TTC549 (cell line): ENCODE measurements around the gene SLC25A6.
"Not testable (repeated sequence)": the region's sequence is repeated elsewhere in the genome, so short reads cannot be mapped to it uniquely, and the experiment has no call there.

Source experiments
- FAIRE-seq: peaks from 2 replicates; lab custom pipeline; 2012; peaks lifted over from hg19 to GRCh38; lab: Jason Lieb, UNC

SLC25A6 gene

DNA sequence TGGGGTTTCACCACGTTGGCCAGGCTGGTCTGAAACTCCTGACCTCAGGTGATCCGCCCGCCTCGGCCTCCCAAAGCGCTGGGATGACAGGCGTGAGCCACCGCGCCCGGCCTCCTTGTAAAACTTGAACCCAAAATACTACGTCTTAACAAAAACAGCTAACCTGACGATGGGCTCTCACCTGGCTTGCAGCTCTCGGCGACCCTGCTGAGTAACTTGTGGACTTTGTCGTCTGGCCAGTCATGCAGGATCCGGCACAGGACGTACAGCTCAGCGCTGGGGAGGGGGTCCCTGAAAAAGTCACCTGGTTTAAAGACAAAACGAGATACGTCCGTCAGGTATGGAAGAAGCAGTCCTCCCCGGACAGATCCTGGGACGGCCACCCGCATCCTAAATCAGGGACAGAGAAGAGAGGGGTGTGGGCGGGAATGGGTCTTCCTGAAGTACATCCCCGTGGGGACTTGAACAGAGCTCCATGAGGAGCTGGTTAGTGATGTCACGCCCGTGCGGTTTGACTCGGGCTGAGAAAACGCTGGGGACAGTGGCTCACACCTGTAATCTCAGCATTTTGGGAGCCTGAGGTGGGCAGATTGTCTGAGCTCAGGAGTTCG is 20.7 kb upstream of the SLC25A6 start:
- no peak for FAIRE-seq

DNA sequence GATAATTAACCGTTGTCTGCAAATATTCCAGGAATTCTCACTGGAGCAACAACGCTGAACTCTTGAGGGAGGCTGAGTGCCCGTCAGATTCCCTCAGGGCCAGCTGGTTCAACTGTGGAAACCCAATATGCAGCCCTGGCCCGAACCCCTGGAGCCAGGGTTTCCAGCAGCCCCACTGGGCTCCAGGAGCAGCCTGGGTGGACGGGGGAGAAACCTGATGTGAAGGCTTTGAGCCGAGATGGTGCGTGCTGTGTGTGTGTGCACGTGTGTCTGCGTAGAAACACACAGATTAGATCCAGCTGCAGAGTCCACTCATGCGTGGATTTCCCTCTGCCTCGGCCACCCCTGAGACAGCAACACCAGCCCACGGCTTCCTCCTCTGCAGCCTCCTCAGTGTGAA is 19.4 kb upstream of the SLC25A6 start:
- FAIRE-seq, result no peak

DNA sequence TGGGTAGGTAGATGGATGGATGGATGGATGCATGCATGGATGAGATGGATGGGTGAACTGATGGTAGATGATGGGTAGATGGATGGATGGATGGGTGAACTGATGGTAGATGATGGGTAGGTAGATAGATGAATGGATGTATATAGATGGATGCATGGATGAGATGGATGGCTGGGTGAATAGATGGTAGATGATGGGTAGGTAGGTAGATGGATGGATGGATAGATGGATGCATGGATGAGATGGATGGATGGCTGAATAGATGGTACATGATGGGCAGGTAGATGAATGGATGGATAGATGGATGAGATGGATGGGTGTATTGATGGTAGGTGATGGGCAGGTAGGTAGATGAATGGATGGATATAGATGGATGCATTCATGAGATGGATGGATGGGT is 15.1 kb upstream of the SLC25A6 start:
- no peak for FAIRE-seq

DNA sequence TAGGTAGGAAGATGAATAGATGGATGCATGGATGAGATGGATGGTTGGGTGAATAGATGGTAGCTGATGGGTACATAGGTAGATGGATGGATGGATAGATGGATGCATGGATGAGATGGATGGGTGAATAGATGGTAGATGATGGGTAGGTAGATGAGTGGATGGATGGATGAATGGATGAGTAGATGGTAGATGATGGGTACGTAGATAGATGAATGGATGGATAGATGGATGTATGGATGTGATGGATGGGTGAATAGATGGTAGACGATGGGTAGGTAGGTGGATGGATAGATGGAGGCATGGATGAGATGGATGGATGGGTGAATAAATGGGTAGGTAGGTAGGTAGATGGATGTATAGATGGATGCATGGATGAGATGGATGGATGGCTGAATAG is 13.9 kb upstream of the SLC25A6 start:
- not testable (repeated sequence) for FAIRE-seq

DNA sequence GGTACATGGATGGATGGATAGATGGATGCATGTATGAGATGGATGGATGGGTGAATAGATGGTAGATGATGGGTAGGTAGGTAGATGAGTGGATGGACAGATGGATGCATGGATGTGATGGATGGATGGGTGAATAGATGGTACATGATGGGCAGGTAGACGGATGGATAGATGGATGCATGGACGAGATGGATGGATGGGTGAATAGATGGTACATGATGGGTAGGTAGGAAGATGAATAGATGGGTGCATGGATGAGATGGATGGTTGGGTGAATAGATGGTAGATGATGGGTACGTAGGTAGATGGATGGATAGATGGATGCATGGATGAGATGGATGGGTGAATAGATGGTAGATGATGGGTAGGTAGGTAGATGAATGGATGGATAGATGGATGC is 12.0 kb upstream of the SLC25A6 start:
- not testable (repeated sequence) for FAIRE-seq

DNA sequence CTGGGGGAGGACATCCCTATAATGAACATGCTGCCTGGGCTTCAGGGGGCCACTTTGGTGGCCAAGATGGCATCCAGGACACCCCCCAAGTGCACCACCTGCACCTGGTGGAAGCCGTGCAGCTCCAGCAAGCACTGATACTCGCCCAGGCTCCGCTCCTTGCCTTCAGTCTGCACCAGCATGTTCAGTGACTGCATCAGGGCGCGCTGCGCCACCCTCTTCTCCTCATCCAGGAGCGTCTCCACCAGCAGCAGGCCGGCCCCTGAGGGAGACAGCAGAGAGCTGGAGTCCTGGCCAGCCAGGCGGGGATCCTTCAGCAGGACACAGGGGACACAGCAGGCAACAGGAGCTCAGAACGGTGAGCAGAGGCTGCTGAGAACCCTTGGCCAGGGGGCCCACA is 11.3 kb upstream of the SLC25A6 start:
- FAIRE-seq, result no peak

DNA sequence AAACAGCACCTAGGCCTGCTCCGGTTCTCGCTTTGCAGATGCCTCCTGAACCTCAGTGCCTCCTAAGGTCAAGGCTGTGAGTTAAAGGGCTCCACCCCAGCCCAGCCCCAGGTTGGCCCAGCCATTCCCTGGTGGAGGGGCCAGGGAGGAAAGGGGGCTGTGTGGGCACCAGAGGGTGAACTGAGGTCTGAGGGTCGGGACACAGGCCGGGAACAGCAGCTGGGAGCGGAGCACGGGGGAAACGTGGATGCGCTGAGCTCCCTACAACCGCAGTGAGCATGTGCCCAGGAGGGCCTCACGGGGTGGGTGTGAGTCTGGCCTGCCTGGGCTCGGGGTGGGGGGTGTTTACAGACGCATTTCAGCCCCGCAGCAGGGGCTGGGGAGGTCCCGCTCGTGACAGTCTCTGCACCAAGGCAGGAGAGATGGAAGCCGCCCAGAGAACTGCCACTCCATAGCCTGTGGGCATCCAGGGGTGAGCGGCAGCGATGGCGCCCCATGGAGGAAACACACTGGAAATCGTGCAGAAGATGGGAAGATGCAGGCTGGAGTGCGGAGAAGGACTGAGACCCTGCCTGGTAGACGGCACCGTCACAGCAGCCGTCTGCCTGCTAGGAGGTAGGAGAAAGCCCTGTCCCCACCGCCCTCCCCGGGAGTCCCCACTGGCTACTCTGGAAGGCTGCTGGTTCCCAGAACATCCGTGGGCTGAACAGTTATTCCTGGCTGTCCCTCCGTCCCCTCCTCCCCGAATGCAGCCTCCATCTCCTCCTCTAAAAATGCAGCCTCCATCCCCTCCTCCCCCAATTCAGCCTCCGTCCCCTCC is 9.9 kb upstream of the SLC25A6 start:
- no peak for FAIRE-seq

DNA sequence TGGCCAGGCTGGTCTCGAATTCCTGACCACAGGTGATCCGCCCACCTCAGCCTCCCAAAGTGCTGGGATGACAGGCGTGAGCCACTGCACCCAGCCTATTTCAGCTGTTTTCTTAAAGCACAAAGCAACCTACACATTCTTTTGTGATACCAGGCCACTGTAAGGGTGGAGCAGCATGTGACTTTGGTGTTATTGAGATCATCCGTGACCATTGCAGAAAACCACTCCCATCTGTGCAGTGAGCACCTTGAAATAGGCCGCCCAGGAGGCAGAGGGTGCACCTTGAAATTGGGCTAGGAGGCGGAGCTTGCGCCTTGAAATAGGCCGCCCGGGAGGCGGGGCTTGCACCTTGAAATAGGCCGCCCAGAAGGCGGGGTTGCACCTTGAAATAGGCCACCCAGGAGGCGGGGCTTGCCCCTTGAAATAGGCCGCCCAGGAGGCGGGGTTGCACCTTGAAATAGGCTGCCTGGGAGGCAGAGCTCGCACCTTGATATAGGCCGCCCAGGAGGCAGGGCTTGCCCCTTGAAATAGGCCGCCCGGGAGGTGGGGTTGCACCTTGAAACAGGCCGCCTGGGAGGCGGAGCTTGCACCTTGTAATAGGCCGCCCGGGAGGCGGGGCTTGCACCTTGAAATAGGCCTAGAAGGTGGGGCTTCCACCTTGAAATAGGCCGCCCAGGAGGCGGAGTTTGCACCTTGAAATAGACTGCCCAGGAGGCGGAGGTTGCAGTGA is 9.0 kb upstream of the SLC25A6 start:
- no peak for FAIRE-seq

DNA sequence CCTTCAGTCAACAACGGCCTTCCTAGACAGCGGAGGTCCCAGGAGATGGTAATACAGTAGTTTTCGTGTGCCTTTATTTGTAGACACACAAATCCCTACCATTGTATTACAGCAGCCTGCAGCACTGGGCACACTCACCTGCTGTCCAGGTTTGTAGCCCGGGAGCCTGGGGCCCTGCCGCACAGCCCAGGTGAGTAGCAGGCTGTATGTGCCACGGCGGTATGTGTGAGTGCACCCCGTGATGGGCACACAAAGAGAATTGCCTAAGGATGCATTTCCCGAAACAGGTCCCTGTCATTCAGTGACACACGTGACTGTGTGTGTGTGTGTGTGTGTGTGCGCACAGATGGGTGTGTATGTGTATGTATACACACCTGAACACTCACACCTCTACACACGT is 8.1 kb upstream of the SLC25A6 start:
- no peak for FAIRE-seq

DNA sequence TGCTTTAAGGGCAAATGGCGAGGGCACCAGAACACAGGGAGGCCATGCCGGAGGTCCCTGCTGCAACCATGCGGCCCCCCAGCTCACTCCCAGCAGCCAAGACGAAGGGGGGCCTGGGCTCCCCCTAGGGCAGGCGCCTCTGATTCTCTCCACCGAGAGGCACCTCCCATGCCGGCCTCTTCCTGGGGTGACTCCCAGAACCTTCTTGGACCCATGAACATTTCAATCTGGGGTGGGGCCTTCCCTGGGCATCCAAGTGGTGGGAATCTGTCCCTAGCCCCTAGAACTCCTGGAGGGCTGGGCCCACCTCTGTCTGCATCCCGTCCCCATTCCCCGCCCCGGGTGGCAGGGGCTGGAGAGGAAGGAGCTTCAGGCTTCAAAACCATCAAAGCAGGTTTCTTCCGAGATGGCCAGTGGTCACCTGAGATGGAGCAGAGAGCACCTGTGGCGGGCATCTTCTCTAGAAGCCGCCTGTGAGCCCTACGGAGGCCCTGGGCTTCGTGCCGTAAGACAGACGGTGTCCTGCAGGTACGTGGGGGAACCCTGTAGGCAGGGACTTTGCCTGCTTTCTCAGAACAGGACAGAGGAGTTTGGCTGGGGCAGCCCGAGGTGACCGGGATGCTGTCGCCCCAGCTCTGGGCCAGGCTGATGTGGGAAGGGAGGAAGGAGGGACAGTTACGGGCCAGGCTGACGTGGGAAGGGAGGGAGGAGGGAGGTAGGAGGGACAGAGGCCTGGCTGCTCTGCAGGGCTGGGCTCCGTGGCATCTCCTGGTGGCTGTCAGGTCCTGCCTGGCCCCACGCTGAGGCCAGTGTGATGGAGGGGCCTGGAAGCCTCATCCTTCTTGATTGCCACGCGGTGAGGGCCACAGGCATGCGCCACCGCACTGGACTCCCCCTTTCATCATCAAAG is 6.8 kb upstream of the SLC25A6 start:
- no peak for FAIRE-seq

DNA sequence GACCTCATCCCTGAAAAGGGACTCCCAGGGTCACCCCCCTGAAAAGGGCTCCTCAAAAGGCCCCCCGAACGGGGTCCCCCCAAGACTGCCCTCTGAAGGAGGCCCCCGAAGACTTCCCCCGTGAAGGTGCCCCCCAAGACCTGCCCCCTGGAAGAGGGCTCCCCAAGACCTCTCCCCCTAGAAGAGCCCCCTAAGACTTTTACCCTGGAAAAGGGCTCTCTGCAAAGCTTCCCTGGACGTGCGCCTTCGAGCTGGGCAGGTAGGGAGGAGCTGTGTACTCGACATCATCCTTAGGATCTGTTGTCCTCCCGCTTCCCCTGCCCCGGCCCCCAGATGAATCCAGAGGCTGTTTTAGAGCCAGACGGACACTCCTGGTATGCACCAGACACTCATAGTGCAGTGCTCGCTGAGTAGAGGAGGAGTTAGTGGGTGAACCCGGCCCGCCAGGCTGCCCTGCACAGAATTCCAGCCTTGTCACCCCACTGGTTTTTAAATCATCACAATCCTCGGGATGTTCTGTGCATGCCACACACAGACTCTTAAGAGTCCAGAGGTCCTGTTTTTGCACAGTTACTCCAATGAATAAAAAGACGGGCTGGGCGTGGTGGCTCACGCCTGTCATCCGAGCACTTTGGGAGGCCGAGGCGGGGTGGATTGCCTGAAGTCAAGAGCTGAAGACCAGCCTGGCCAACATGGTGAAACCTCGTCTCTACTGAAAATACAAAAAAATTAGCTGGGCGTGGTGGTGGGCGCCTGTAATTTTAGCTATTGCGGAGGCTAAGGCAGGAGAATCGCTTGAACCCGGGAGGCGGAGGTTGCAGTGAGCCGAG is 5.7 kb upstream of the SLC25A6 start:
- no peak for FAIRE-seq

DNA sequence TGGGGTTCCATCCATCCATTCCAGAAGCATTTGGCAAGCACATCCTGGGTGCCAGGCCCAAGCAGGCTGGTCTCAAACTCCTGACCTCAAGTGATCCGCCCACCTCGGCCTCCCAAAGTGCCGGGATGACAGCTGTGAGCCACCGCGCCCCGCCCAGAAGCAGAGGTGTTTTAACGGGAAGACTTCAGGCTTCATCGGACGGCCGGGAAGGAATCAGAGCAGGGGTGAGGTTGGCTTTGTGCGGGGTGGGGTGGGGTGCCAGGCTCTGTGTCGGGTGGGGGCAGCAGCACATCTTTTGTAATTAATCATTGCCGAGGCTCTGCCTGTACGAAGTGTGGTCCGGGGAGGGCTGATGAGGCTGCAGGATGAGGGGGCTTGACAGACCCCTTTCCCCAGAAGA is 5.1 kb upstream of the SLC25A6 start:
- no peak for FAIRE-seq

DNA sequence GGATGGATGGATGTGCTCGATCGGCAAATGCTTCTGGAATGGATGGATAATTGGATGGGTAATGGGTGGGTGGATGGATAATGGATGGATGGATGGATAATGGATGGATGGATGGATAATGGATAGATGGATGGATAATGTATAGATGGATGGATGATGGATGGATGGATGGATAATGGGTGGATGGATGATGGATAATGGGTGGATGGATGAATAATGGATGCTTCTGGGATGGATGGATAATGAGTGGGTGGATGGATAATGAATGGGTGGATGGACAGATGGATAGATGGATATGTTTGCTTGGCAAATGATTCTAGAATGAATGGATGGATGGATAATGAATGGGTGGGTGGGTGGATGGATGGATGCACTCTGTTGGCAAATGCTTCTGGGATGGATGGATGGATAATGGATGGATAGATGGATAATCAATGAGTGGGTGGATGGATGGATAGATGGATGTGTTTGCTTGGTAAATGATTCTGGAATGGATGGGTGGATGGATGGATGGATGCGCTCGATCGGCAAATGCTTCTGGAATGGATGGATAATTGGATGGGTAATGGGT is 3.8 kb upstream of the SLC25A6 start:
- FAIRE-seq, result no peak

DNA sequence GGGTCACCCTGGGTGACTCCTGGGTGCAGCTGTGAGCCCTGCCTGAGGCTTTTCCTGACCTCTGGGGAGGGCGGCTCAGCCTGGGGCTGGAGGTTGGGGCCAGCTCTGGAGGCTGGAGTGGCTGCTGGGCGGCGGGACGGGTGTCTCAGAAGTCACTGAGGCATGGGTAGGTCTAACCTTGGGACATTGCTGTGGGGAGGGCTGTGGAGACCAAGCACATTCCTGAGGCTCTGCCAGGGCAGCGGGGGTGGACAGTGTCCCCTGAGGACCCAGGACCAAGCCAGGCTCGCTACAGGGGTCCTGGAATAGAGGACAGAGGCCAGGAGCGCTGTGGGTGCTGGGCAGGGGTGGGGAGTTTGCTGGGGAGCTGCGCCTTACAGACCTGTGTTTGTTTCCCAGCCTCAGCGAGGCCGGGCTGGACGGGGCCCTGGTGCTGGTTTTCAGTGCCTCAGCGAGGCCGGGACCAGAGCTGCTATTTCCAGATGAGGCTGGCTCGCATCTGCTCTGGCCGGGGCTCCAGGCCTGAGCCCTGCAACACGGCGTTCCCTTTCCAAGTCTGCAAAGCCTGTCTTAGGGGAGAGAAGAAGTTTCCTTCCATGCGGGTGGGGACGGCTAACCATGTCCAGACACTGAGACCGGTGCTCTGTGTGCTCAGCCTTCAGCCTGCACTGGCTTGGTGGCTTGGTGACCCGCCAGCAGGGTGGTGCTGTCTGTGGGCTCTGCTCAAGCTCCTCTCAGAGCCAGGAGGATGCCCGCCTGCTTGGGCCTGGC is 3.0 kb upstream of the SLC25A6 start:
- FAIRE-seq, result no peak

DNA sequence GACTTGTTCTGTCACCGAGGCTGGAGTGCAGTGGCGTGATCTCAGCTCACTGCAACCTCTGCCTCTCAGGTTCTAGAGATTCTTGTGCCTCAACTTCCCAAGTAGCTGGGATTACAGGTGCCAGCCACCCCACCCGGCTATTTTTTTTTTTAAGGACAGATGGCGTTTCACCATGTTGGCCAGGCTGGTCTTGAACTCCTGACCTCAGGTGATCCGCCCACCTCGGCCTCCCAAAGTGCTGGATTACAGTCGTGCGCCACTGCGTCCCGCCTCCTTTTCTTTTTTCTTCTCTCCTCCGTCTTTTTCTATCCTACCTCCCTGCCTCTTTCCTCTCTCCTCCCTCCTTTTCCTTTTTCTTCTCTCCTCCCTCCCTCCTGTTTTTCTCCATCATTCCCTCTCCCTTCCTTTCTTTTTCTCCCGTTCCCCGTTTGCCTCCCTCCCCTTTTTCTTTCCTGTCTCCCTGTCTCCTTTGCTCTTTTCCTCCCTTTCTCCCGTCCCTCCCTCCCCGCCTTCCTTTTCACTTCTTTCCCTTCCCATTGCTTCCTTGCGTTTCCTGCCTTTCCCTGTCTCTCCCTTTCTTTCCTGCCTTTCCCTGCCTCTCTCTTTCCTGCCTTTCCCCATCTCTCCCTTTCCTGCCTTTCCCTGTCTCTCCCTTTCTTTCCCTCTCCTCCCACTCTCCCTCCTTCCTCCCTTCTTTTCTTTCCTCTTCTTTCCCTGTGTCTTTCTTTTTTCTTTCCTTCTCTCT is 2.1 kb upstream of the SLC25A6 start:
- no peak for FAIRE-seq

DNA sequence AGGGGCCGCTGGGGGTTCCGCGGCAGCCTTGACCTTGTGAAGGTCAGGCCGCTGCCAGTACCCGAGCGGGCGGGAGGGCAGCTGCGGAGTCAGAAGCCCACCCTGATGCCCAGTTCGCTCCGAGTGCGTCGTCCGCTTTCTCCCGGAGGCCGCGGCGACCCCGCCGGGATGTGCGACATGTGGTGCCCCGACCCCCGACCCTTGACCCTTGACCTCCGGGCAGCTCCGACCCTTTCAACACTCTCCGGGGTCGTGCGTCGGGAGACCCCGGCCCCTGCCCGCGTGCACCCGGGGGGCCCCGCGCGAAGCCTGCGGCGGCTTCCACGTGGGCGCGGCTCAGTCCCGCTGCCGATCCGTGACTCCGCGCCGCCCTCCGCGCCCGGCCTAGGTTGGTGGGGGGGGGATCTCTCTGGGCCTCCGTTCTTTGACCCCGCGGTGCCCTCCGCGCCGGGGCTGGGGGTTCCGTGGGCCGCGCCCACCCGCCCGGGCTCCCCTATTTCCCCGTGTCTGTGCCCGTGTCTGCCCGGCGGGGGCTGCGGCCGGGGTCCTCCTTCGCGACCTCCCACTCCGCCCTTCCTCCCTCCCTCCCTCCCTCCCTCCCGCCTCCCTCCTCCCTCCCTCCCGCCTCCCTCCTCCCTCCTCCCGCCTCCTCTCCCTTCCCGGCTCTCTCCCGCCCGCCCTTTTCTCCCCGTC is 609 bp upstream of the SLC25A6 start:
- no peak for FAIRE-seq

DNA sequence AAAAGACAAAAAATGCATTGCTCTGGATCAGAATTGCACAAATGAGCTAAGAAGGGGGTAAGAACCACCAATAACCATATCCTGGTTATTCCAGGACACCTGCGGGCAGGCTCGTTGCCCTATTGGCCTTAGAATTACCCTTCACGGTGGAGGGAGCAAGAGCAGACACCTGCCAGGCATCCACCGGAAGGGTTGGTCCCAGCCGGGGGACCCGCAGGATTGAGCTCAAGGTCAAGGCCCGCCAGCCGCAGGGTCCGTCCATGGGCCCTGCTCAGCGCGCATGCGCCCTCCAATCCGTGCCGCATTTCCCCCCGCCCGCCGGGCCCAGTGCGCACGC is 575 bp downstream of the SLC25A6 start:
- no peak for FAIRE-seq

DNA sequence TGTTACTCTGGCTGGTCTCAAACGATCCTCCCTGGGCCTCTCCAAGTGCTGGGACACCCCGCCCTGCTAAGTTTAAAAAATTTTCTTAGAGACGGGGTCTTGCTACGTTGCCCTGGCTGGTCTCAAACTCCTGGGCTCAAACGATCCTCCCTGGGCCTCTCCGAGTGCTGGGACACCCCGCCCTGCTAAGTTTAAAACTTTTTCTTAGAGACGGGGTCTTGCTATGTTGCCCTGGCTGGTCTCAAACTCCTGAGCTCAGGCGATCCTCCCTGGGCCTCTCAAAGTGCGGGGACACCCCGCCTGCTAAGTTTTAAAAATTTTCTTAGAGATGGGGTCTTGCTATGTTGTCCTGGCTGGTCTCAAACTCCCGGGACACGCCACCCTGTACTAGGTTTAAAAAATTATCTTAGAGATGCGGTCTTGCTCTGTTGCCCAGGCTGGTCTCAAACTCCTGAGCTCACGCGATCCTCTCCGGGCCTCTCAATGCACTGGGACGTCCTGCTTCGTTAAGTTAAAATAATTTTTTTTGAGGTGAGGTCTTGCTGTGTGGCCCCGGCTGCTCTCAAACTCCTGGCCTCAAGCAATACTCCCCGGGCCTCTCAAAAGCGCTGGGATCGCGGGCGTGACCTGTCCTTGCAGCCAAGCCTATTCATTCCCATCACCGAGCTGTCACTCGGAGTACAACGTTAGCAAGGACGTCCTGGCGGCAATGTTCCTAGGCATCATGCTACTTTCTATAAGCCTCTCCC is 1.1 kb downstream of the SLC25A6 start:
- FAIRE-seq, result no peak

DNA sequence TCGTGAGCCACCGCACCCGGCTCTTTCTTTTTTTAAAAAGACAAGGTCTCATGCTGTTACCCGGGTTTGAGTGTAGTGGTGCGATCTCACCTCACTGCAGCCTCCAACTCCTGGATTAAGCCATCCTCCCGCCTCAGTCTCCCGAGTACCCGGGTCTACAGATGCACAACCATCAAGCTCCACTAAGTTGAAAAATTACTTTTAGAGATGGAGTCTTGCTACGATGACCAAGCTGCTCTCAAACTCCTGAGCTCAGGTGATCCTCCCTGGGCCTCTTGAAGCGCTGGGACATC is 2.0 kb downstream of the SLC25A6 start:
- FAIRE-seq, result no peak
